NCI-H1694 (cell line): ENCODE data around the gene APOBEC4.

ENCODE experiments used
- DNase-seq: peaks from one replicate; lab custom pipeline; 2025; lab: John Stamatoyannopoulos, UW

APOBEC4 gene

GRCh38 chr1:183600136-183600535 is 53.0 kb downstream of the APOBEC4 start:
- no peak for DNase-seq

GRCh38 chr1:183598386-183598785 is 54.7 kb downstream of the APOBEC4 start:
- no peak for DNase-seq

DNA sequence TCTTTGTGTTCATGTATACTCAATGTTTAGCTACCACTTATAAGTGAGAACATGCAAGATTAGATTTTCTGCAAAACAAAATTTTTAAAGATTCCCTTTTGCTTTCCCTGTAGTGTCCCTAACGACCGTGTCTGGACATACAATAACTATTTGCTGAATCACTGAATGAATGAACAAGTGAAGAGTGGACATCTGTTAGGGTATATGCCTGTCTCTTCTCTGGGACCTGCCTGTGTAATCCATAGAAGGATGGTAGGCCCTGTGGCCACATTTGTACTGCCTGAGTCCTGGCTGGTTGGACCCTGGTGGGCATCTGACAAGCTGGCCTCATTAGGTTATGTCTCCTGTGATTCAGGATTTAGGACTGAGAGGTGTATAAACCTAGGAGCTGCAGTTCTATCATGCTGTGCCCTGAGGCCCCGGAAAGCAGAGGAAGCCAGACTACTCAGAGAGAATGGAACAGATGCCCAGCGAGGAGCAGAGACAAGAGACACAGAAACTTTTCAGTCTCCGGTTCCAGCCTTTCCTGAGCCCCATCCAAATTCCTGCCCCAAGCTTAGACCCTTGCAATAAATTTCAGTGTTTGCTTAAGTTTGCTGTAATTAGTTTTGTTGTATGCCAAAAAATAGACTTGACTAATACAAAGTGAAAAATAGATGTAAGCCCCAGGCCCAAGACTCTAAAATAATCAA is 55.3 kb downstream of the APOBEC4 start:
- DNase-seq = no peak

DNA sequence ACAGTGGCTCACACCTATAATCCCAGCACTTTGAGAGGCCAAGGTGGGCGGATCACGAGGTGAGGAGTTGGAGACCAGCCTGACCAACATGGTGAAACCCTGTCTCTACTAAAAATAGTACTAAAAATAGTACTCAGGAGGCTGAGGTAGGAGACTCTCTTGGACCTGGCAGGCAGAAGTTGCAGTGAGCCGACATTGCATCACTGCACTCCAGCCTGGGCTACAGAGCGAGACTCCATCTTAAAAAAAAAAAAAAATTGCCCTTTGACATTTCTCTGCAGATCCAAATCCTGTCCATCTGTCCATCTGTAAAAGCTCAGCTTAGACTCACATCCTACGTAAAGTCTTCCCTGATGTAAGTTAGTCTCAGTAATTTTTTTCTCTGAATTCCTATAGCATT is 56.6 kb downstream of the APOBEC4 start:
- DNase-seq = no peak
